VCaP (cell line): Measurements from ENCODE around the gene FER.

Source experiments
- H3K27ac ChIP-seq: fragments of 450-650 bp; 2 replicates; pipeline ENCODE4 v1.5.1; 2017
- CTCF ChIP-seq: fragments of 450-650 bp; conservative IDR thresholded peaks from 2 replicates; pipeline ENCODE4 v1.5.1; 2017; ENCODE audit warnings: mild to moderate bottlenecking, moderate library complexity

The FER gene

GRCh38 chr5:109083937-109084336 is 336.2 kb downstream of the FER start:
- no peak for TF ChIP-seq CTCF
- no peak overlapping the region for H3K27ac ChIP-seq

DNA sequence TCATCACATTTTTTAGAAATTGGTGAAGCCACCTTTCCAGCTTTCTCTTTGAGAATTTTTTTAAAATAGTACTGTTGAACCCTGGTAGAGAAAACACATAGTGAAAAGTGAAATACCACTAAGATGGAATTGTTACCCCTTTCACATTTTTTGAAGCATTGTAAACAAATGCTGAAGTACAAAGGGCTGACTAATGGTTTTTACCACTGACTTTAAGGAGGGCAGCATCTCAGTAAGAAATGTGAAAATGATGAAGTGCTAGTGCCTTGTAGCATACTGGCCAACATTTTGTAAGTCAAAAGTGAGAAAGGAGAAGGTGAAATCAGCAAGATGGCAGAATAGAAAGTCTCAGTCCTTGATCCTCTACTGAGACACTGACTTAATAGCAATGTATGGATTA is 341.5 kb downstream of the FER start:
- no peak overlapping the region for H3K27ac ChIP-seq
- TF ChIP-seq CTCF = no peak

- H3K27ac ChIP-seq = no peak overlapping the region
- TF ChIP-seq CTCF = no peak
Observed at GRCh38 chr5:109099081-109099480, 351.4 kb downstream of the FER start.

DNA sequence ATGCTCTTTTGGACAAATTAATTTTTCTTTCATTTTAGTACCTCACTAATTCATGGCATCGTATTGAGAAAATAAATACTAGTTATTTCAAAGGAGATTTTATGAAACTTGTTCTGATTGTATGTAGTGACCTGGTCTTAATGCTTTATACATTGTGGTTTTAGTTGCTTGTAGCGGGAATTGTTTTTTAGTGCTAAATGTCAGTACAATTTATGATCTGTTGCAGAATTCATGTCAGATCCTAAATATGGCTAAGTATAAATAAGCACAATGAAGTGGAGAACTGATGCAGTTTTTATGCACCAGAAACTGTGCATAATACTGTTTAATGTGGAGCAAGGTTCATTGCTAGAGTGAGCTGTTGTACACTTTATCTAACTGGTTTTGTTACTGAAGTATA is 353.3 kb downstream of the FER start:
- TF ChIP-seq CTCF = no peak
- H3K27ac ChIP-seq = no peak overlapping the region

DNA sequence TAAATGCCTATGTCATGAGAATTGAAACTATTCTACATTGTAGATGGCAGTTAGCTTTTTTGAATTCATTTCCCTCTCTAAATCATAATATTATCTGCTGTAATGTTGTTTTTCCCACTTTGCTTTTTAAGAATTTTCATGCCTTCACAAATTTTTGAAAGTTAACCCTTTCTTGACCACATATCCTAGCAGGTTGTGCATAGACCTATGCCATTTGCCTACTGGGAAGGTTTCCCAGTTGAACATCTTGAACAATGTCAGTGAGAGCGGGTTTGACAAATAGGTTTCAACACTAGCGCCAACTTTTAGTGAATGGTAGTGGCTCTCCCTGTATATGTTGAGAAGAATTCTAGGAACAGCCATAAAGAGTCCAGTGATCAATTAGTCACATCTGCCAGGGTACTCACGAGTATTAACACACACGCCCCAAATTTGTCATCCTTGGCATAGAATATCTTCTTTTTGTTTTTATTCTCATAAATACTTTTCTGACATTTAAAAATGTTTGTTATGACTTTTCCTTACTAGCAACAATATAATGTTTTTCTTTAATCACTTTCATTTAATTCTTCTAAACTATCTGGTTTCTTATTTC is 354.5 kb downstream of the FER start:
- TF ChIP-seq CTCF = no peak
- no peak overlapping the region for H3K27ac ChIP-seq

GRCh38 chr5:109105631-109106267 is 358.1 kb downstream of the FER start:
- H3K27ac ChIP-seq = no peak overlapping the region
- no peak for TF ChIP-seq CTCF

DNA sequence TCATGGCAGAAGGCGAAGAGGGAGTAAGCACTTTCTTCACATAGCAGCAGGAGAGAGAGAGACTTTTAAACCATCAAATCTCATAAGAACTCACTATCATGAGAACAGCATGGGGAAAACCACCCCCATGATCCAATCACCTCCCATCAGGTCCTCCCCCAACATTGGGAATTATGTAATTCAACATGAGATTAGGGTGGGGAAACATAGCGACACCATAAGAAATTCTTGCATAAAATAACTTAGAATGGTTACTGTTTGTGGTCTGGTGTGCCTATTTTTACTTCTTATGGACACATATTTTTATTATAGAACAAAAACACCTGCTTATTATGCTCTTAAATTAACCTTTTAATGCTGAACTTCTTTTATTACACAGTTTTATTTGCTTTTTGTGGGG is 364.0 kb downstream of the FER start:
- H3K27ac ChIP-seq = no peak overlapping the region
- no peak for TF ChIP-seq CTCF
